GM12873 (cell line): ENCODE results near the gene C1orf87.

Experiments
- CTCF ChIP-seq: IDR thresholded peaks from 2 replicates; pipeline ENCODE4 v1.5.1; 2012; ENCODE audit warnings: low read depth, mild to moderate bottlenecking, moderate library complexity, low read length, control low read depth; ENCODE audit not compliant: insufficient read depth; ENCODE audit errors: missing control alignments

C1orf87 gene

GRCh38 chr1:60059468-60059867 lies 14.1 kb downstream of the C1orf87 start:
- TF ChIP-seq CTCF = no peak

- TF ChIP-seq CTCF = no peak
Observed at GRCh38 chr1:60055336-60055735, 18.2 kb downstream of the C1orf87 start.

- TF ChIP-seq CTCF = no peak
Observed at GRCh38 chr1:60054374-60054773, 19.2 kb downstream of the C1orf87 start.

- TF ChIP-seq CTCF = no peak
Observed at GRCh38 chr1:60052601-60053000, 21.0 kb downstream of the C1orf87 start.

- TF ChIP-seq CTCF = no peak
Observed at GRCh38 chr1:60051191-60051590, 22.4 kb downstream of the C1orf87 start.

GRCh38 chr1:60049188-60049587 lies 24.4 kb downstream of the C1orf87 start:
- no peak for TF ChIP-seq CTCF

GRCh38 chr1:60044881-60045280 lies 28.7 kb downstream of the C1orf87 start:
- TF ChIP-seq CTCF = no peak
